ENCODE measurements around the gene MEX3B.
"Not testable (repeated sequence)": the region's sequence is repeated elsewhere in the genome, so short reads cannot be mapped to it uniquely, and the experiment has no call there.

MEX3B gene

DNA sequence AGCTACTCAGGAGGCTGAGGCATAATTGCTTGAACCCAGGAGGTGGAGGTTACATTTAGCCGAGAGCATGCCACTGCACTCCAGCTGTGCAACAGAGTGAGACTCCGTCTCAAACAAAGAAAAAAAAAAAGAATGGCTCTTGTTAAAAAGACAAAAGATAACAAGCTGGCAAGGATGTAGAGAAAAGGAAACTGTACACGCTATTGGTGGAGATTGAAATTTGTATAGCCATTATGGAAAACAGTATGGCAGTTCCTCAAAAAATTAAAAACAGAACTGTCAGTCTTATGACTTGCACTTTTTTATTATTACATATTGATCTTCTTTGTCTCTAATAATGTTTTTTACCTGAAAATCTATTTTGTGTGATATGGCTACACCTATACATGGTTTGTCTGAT is 41.9 kb downstream of the MEX3B start:
- Histone ChIP-seq H4K20me1 (ENCODE audit: insufficient read depth, low read length) (no peaks in the 10 kb centered on the region), H3K4me1 (ENCODE audit: low read length) (no peaks in the 10 kb centered on the region), H3K9me2 (replicated peaks; ENCODE audit: insufficient read depth, low read length) (no peaks in the 10 kb centered on the region), H3K27ac (ENCODE audit: low read length) (no peak overlapping the region), H3K4me2 (ENCODE audit: low read depth, low read length) (no peak overlapping the region), H2AFZ (ENCODE audit: low read length) (no peak overlapping the region), H3K9me3 (replicated peaks; ENCODE audit: insufficient read depth, low read length) (no peaks in the 10 kb centered on the region), H3K9ac (ENCODE audit: low read length) (no peak overlapping the region), H3K4me3 (ENCODE audit: low read length) (no peak overlapping the region), H3F3A (ENCODE audit: insufficient read depth, low read length) (no peaks in the 10 kb centered on the region), H3K79me2 (ENCODE audit: low read length) (no peaks in the 10 kb centered on the region), H3K27me3 (replicated peaks; ENCODE audit: insufficient read depth, low read length) (no peaks in the 10 kb centered on the region), H3K36me3 (replicated peaks; ENCODE audit: insufficient read depth, low read length) (no peaks in the 10 kb centered on the region)
- no peak for DNase-seq
- TF ChIP-seq, protein P1, sequence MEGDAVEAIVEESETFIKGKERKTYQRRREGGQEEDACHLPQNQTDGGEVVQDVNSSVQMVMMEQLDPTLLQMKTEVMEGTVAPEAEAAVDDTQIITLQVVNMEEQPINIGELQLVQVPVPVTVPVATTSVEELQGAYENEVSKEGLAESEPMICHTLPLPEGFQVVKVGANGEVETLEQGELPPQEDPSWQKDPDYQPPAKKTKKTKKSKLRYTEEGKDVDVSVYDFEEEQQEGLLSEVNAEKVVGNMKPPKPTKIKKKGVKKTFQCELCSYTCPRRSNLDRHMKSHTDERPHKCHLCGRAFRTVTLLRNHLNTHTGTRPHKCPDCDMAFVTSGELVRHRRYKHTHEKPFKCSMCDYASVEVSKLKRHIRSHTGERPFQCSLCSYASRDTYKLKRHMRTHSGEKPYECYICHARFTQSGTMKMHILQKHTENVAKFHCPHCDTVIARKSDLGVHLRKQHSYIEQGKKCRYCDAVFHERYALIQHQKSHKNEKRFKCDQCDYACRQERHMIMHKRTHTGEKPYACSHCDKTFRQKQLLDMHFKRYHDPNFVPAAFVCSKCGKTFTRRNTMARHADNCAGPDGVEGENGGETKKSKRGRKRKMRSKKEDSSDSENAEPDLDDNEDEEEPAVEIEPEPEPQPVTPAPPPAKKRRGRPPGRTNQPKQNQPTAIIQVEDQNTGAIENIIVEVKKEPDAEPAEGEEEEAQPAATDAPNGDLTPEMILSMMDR (IDR thresholded peaks at IDR 0.05; ENCODE audit: low read length) = no peak
- no peak for TF ChIP-seq EZH2phosphoT487 (IDR thresholded peaks at IDR 0.05; ENCODE audit: low read length)
- no peak for TF ChIP-seq EZH2 (optimal IDR thresholded peaks at IDR 0.05; ENCODE audit: low read depth, low read length)

DNA sequence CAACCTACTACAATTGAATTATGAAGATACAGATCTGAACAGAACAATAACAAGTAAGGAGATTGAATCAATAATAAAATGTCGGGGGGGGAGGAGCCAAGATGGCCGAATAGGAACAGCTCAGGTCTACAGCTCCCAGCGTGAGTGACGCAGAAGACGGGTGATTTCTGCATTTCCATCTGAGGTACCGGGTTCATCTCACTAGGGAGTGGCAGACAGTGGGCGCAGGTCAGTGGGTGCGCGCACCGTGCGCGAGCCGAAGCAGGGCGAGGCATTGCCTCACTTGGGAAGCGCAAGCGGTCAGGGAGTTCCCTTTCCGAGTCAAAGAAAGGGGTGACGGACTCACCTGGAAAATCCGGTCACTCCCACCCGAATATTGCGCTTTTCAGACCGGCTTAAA is 50.7 kb downstream of the MEX3B start:
- H3K27me3 ChIP-seq (replicated peaks; ENCODE audit: insufficient read depth, low read length); H2AFZ ChIP-seq (ENCODE audit: low read length); H3K79me2 ChIP-seq (ENCODE audit: low read length); H3K4me2 ChIP-seq (ENCODE audit: low read depth, low read length); H3K9ac ChIP-seq (ENCODE audit: low read length); H3K9me2 ChIP-seq (replicated peaks; ENCODE audit: insufficient read depth, low read length); DNase-seq; H3K27ac ChIP-seq (ENCODE audit: low read length); H3K4me3 ChIP-seq (ENCODE audit: low read length); H3K4me1 ChIP-seq (ENCODE audit: low read length); H4K20me1 ChIP-seq (ENCODE audit: insufficient read depth, low read length); H3K36me3 ChIP-seq (replicated peaks; ENCODE audit: insufficient read depth, low read length); H3F3A ChIP-seq (ENCODE audit: insufficient read depth, low read length); H3K9me3 ChIP-seq (replicated peaks; ENCODE audit: insufficient read depth, low read length): not testable (repeated sequence)

DNA sequence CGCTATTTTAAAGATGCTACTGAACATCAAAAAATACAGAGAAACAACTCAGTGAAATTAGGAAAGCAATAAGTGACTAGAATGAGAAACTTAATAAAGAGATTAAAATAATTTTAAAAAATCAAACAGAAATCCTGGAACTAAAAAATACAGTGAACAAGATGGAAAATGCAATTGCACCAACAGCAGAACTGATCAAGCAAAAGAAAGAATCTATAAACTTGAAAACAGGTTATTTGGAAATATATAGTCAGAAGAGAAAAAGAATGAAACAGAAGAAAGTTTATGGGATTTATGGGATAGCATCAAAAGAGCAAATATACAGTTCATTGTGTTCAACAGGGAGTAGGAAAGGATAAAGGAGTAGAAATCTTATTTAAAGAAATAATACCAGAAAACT is 53.3 kb downstream of the MEX3B start:
- Histone ChIP-seq H3K4me3 (ENCODE audit: low read length) (no peak overlapping the region), H3K4me1 (ENCODE audit: low read length) (no peaks in the 10 kb centered on the region), H3K27ac (ENCODE audit: low read length) (no peak overlapping the region), H3K4me2 (ENCODE audit: low read depth, low read length) (no peak overlapping the region), H3K9me2 (replicated peaks; ENCODE audit: insufficient read depth, low read length) (no peaks in the 10 kb centered on the region), H3K27me3 (replicated peaks; ENCODE audit: insufficient read depth, low read length) (no peaks in the 10 kb centered on the region), H3K79me2 (ENCODE audit: low read length) (no peaks in the 10 kb centered on the region), H3K9me3 (replicated peaks; ENCODE audit: insufficient read depth, low read length) (no peaks in the 10 kb centered on the region), H2AFZ (ENCODE audit: low read length) (no peak overlapping the region), H4K20me1 (ENCODE audit: insufficient read depth, low read length) (no peaks in the 10 kb centered on the region), H3K9ac (ENCODE audit: low read length) (no peak overlapping the region), H3F3A (ENCODE audit: insufficient read depth, low read length) (no peaks in the 10 kb centered on the region), H3K36me3 (replicated peaks; ENCODE audit: insufficient read depth, low read length) (no peaks in the 10 kb centered on the region)
- TF ChIP-seq, protein P1 (IDR thresholded peaks at IDR 0.05; ENCODE audit: low read length) = no peak
- no peak for TF ChIP-seq EZH2 (optimal IDR thresholded peaks at IDR 0.05; ENCODE audit: low read depth, low read length)
- no peak for TF ChIP-seq EZH2phosphoT487 (IDR thresholded peaks at IDR 0.05; ENCODE audit: low read length)
- no peak for DNase-seq
